ENCODE data around the gene DAAM2. TPM values are rescaled to one million over a fixed set of nuclear protein-coding genes. Genes with fewer than 3 reads are reported as not detected.

Gene DAAM2
- total RNA-seq, 2 experiments from 2014 or later: 0.09 to 1.1 TPM

DNA sequence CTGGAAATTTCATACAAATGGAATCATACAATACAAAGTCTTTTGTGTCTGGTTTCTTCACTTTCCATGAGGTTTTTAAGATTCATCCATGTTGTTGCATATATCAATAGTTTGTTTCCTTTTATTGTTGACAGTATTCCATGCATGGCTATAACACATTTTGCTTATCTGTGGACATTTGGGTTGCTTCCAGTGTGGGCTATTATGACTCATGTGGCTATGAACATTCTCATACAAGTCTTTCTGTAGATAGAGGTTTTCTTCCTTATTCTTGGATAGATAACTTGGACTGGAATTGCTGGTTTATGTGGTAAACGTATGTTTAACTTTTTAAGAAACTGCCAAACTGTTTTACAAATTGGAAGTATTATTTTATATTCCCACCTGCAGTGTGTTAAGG is 36.9 kb upstream of the DAAM2 start:
- ChIA-PET POLR2A (no interaction called here), CTCF (ENCODE audit: unreplicated experiment) (no interaction called here)
- no peaks in the 10 kb centered on the region for H3K36me3 ChIP-seq (ENCODE audit: insufficient read depth, low read length)
- no peak overlapping the region for H3K4me3 ChIP-seq (ENCODE audit: low read depth, low read length, poor library complexity, severe bottlenecking)
- H3K9me2 ChIP-seq (ENCODE audit: insufficient read depth, low read length): no peaks in the 10 kb centered on the region
- intact Hi-C loops (cut with micrococcal nuclease; ENCODE audit: unreplicated experiment): no loop called here
- no TSS peak for BruUV-seq (replicated peaks)
- H2AFZ ChIP-seq (ENCODE audit: low read length): no peak overlapping the region
- no peak overlapping the region for H3K27ac ChIP-seq (ENCODE audit: low read depth, low read length, poor library complexity, severe bottlenecking)
- DNase-seq (ENCODE audit: low spot score): no peak
- no peaks in the 10 kb centered on the region for H3K4me1 ChIP-seq (ENCODE audit: insufficient read depth, low read length, poor library complexity, severe bottlenecking)
- TF ChIP-seq, protein P1, sequence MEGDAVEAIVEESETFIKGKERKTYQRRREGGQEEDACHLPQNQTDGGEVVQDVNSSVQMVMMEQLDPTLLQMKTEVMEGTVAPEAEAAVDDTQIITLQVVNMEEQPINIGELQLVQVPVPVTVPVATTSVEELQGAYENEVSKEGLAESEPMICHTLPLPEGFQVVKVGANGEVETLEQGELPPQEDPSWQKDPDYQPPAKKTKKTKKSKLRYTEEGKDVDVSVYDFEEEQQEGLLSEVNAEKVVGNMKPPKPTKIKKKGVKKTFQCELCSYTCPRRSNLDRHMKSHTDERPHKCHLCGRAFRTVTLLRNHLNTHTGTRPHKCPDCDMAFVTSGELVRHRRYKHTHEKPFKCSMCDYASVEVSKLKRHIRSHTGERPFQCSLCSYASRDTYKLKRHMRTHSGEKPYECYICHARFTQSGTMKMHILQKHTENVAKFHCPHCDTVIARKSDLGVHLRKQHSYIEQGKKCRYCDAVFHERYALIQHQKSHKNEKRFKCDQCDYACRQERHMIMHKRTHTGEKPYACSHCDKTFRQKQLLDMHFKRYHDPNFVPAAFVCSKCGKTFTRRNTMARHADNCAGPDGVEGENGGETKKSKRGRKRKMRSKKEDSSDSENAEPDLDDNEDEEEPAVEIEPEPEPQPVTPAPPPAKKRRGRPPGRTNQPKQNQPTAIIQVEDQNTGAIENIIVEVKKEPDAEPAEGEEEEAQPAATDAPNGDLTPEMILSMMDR (conservative IDR thresholded peaks at IDR 0.05; ENCODE audit: low read length): no peak
- H4K20me1 ChIP-seq (ENCODE audit: insufficient read depth, low read length): no peaks in the 10 kb centered on the region
- no peaks in the 10 kb centered on the region for H3K79me2 ChIP-seq (ENCODE audit: insufficient read depth, low read depth, low read length)
- H3K4me2 ChIP-seq (ENCODE audit: low read length): no peak overlapping the region
- no peaks in the 10 kb centered on the region for H3K9me3 ChIP-seq (ENCODE audit: low read length)

DNA sequence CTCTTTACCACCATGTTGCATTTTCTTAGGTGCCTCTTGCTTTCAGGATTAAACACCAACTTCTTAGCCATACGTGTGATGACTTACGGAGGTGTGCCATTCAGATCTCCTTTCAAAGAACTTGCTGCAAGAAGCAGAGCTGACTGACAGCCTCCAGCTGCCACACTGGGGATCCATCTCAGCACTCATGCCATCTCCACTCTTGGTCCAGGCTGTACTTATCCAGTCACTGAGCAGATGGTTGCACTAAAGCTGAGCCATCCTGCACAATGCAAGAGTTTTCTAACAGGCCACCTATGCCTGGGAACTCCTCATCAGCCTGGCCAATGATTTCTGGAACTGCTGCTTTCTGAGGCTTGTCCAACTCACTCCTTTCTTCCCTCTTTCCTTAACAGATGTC is 35.6 kb upstream of the DAAM2 start:
- no peak for DNase-seq (ENCODE audit: low spot score)
- Histone ChIP-seq H2AFZ (ENCODE audit: low read length) (no peak overlapping the region), H3K36me3 (ENCODE audit: insufficient read depth, low read length) (no peaks in the 10 kb centered on the region), H4K20me1 (ENCODE audit: insufficient read depth, low read length) (no peaks in the 10 kb centered on the region), H3K9me2 (ENCODE audit: insufficient read depth, low read length) (no peaks in the 10 kb centered on the region), H3K27ac (ENCODE audit: low read depth, low read length, poor library complexity, severe bottlenecking) (no peak overlapping the region), H3K79me2 (ENCODE audit: insufficient read depth, low read depth, low read length) (no peaks in the 10 kb centered on the region), H3K9me3 (ENCODE audit: low read length) (no peaks in the 10 kb centered on the region), H3K4me3 (ENCODE audit: low read depth, low read length, poor library complexity, severe bottlenecking) (no peak overlapping the region), H3K4me2 (ENCODE audit: low read length) (no peak overlapping the region), H3K4me1 (ENCODE audit: insufficient read depth, low read length, poor library complexity, severe bottlenecking) (no peaks in the 10 kb centered on the region)
- TF ChIP-seq EZH2phosphoT487 (IDR thresholded peaks at IDR 0.05; ENCODE audit: borderline replicate concordance, low read depth, low read length): no peak
- TF ChIP-seq, protein P1 (conservative IDR thresholded peaks at IDR 0.05; ENCODE audit: low read length): no peak
- intact Hi-C loops (cut with micrococcal nuclease; ENCODE audit: unreplicated experiment): no loop called here
- ChIA-PET POLR2A (no interaction called here), CTCF (ENCODE audit: unreplicated experiment) (no interaction called here)
- BruUV-seq (replicated peaks): no TSS peak

- Histone ChIP-seq H3K4me2 (ENCODE audit: low read length) (no peak overlapping the region), H4K20me1 (ENCODE audit: insufficient read depth, low read length) (no peaks in the 10 kb centered on the region), H2AFZ (ENCODE audit: low read length) (no peak overlapping the region), H3K9me2 (ENCODE audit: insufficient read depth, low read length) (no peaks in the 10 kb centered on the region), H3K4me3 (ENCODE audit: low read depth, low read length, poor library complexity, severe bottlenecking) (no peak overlapping the region), H3K36me3 (ENCODE audit: insufficient read depth, low read length) (no peaks in the 10 kb centered on the region), H3K9me3 (ENCODE audit: low read length) (no peaks in the 10 kb centered on the region), H3K79me2 (ENCODE audit: insufficient read depth, low read depth, low read length) (no peaks in the 10 kb centered on the region), H3K4me1 (ENCODE audit: insufficient read depth, low read length, poor library complexity, severe bottlenecking) (no peaks in the 10 kb centered on the region), H3K27ac (ENCODE audit: low read depth, low read length, poor library complexity, severe bottlenecking) (no peak overlapping the region)
- intact Hi-C loops (cut with micrococcal nuclease; ENCODE audit: unreplicated experiment): no loop called here
- DNase-seq (ENCODE audit: low spot score): no peak
- ChIA-PET POLR2A (no interaction called here), CTCF (ENCODE audit: unreplicated experiment) (interaction anchor here (0.6 kb wide), 1 partner anchor 12 kb away, joined by 3 read pairs; no protein-coding TSS in a partner anchor)
- no TSS peak for BruUV-seq (replicated peaks)
- no peak for TF ChIP-seq EZH2phosphoT487 (IDR thresholded peaks at IDR 0.05; ENCODE audit: borderline replicate concordance, low read depth, low read length)
- TF ChIP-seq, protein P1 (conservative IDR thresholded peaks at IDR 0.05; ENCODE audit: low read length): no peak
These were observed 33.1 kb upstream of the DAAM2 start for GRCh38 chr6:39758905-39759605.

All from OCI-LY7 (cell line).